Endodermal cell (in vitro differentiated cells): ENCODE results near the gene MACROD2. TPM values are rescaled to one million over a fixed set of nuclear protein-coding genes. Genes with fewer than 3 reads are reported as not detected.

Experiments
- DNase-seq: peaks from one replicate; pipeline ENCODE4 v3.0.0-alpha.2; 2017
- H3K27ac ChIP-seq: 2 replicates; pipeline ENCODE4 v1.5.1; 2013; ENCODE audit warnings: mild to moderate bottlenecking, low read depth, low read length, moderate library complexity
- H3K27me3 ChIP-seq: 2 replicates; pipeline ENCODE4 v1.6.1; 2013; ENCODE audit warnings: mild to moderate bottlenecking, low read length, moderate library complexity; ENCODE audit not compliant: insufficient read depth, control insufficient read depth, poor library complexity, severe bottlenecking
- H3K36me3 ChIP-seq: 2 replicates; pipeline ENCODE4 v1.7.0; 2013; ENCODE audit warnings: mild to moderate bottlenecking, low read length, moderate library complexity; ENCODE audit not compliant: control insufficient read depth, insufficient read depth
- H3K4me1 ChIP-seq: one replicate; pipeline ENCODE4 v1.7.0; 2013; ENCODE audit warnings: low read length; ENCODE audit not compliant: control insufficient read depth, insufficient read depth
- H3K4me3 ChIP-seq: 2 replicates; pipeline ENCODE4 v1.5.1; 2013; ENCODE audit warnings: mild to moderate bottlenecking, low read length, moderate library complexity
- H3K9ac ChIP-seq: 2 replicates; pipeline ENCODE4 v1.6.1; 2013; ENCODE audit warnings: mild to moderate bottlenecking, low read length, moderate library complexity; ENCODE audit not compliant: poor library complexity, severe bottlenecking; ENCODE audit errors: extremely low read depth
- H3K9me3 ChIP-seq: 2 replicates; pipeline ENCODE4 v1.6.1; 2013; ENCODE audit warnings: mild to moderate bottlenecking, low read length, moderate library complexity; ENCODE audit not compliant: control insufficient read depth
- H3K27ac Mint-ChIP-seq: 2 replicates; pipeline ENCODE4 v1.8.0; 2020; ENCODE audit warnings: mixed read lengths
- H3K27me3 Mint-ChIP-seq: 2 replicates; pipeline ENCODE4 v1.8.0; 2021; ENCODE audit warnings: mild to moderate bottlenecking, mixed read lengths; ENCODE audit not compliant: insufficient read depth
- H3K36me3 Mint-ChIP-seq: 2 replicates; pipeline ENCODE4 v1.8.0; 2020; ENCODE audit warnings: low read depth, mixed read lengths
- H3K4me1 Mint-ChIP-seq: 2 replicates; pipeline ENCODE4 v1.8.0; 2020; ENCODE audit warnings: mixed read lengths
- H3K4me3 Mint-ChIP-seq: 2 replicates; pipeline ENCODE4 v1.8.0; 2020; ENCODE audit warnings: mild to moderate bottlenecking, moderate library complexity, mixed read lengths
- H3K9me3 Mint-ChIP-seq: 2 replicates; pipeline ENCODE4 v1.8.0; 2020; ENCODE audit warnings: mild to moderate bottlenecking, mixed read lengths
- CTCF ChIP-seq: fragments of 200-600 bp; sonication (generic); conservative IDR thresholded peaks from 2 replicates; pipeline ENCODE4 v1.5.0; 2021; ENCODE audit warnings: antibody characterized with exemption, mild to moderate bottlenecking
- WGBS, 2 experiments: methylation state at CpG; one replicate each; pipeline versions ENCODE4 v1.1.5 to v1.1.7; 2013; ENCODE audit warnings: missing lambda C conversion rate in 2 of 2, mixed read lengths in 1 of 2; ENCODE audit not compliant: insufficient coverage in 1 of 2, insufficient read length in 1 of 2; 5-methylcytosine and 5-hydroxymethylcytosine counted together
- total RNA-seq, 2 donors: library from RNA; stranded (reverse); fragmentation: NEBNext Ultra II Directional in 1 of 2; extraction: Animal tissue kit (Norgen Biotek cat#: 25700) in 1 of 2; gene quantifications; 2 replicates in 1 of 2; 3 replicates in 1 of 2; pipeline ENCODE4 v1.2.1, GENCODE V29; 2021

The MACROD2 gene
- total RNA-seq, 2 donors from 2014 or later = 2.3 to 4.8 TPM

DNA sequence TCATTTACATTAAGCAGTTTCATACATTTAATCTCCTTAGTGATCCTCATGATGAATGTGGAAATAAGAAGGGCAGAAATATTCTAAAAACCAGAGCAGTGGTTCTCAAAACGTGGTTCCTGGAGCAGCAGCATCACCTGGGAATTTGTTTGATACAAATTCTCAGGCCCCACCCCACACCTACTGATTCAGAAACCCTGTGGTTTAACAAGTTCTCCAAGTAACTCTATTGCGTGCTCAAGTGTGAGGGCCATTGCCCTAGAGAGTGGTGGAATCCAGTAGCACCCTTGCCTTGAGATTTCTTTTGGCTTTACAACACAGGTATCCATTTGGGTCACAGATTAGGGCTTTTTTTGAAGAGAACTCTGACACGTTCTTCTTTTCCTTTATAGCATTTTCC is 696.7 kb downstream of the MACROD2 start:
- H3K27ac Mint-ChIP-seq = no peak overlapping the region
- WGBS, 2 experiments = 90 to 95% methylated on average over 2 to 3 of the region's 3 CpGs
- H3K27ac ChIP-seq = no peak overlapping the region
- no peaks in the 10 kb centered on the region for H3K36me3 Mint-ChIP-seq
- peaks cover 2% of the 10 kb centered on the region for H3K4me1 ChIP-seq
- peaks cover 18% of the 10 kb centered on the region for H3K4me1 Mint-ChIP-seq
- H3K27me3 ChIP-seq = peaks cover 8% of the 10 kb centered on the region
- H3K36me3 ChIP-seq = no peaks in the 10 kb centered on the region
- TF ChIP-seq CTCF = no peak
- no peak overlapping the region for H3K4me3 Mint-ChIP-seq
- no peaks in the 10 kb centered on the region for H3K9me3 ChIP-seq
- DNase-seq = no peak
- no peak overlapping the region for H3K9ac ChIP-seq
- no peak overlapping the region for H3K4me3 ChIP-seq
- peaks cover 11% of the 10 kb centered on the region for H3K27me3 Mint-ChIP-seq
- no peaks in the 10 kb centered on the region for H3K9me3 Mint-ChIP-seq

GRCh38 chr20:14696478-14696877 is 701.2 kb downstream of the MACROD2 start:
- Mint-ChIP-seq H3K36me3 (no peaks in the 10 kb centered on the region), H3K4me1 (peaks cover 18% of the 10 kb centered on the region), H3K27me3 (peaks cover 11% of the 10 kb centered on the region), H3K27ac (no peak overlapping the region), H3K4me3 (no peak overlapping the region), H3K9me3 (no peaks in the 10 kb centered on the region)
- Histone ChIP-seq H3K36me3 (no peaks in the 10 kb centered on the region), H3K4me1 (peaks cover 2% of the 10 kb centered on the region), H3K9me3 (no peaks in the 10 kb centered on the region), H3K9ac (no peak overlapping the region), H3K27me3 (peaks cover 8% of the 10 kb centered on the region), H3K27ac (no peak overlapping the region), H3K4me3 (no peak overlapping the region)
- TF ChIP-seq CTCF = no peak
- DNase-seq = no peak
- whole genome bisulfite sequencing, 2 experiments = 85 to 93% methylated on average over 2 to 3 of the region's 3 CpGs

GRCh38 chr20:14696937-14697336 is 701.6 kb downstream of the MACROD2 start:
- no peak for TF ChIP-seq CTCF
- H3K4me3 Mint-ChIP-seq = no peak overlapping the region

More at GRCh38 chr20:14696937-14697336, 701.6 kb downstream of the MACROD2 start:
- Mint-ChIP-seq H3K9me3 (no peaks in the 10 kb centered on the region), H3K4me1 (peaks cover 17% of the 10 kb centered on the region), H3K27ac (no peak overlapping the region), H3K27me3 (peaks cover 11% of the 10 kb centered on the region), H3K36me3 (no peaks in the 10 kb centered on the region)
- peaks cover 2% of the 10 kb centered on the region for H3K4me1 ChIP-seq
- 85 to 100% methylated on average over 1 to 4 of the region's 4 CpGs for WGBS, 2 experiments
- H3K27me3 ChIP-seq = peaks cover 8% of the 10 kb centered on the region
- H3K36me3 ChIP-seq = no peaks in the 10 kb centered on the region
- H3K27ac ChIP-seq = no peak overlapping the region
- no peak for DNase-seq
- no peak overlapping the region for H3K9ac ChIP-seq
- H3K9me3 ChIP-seq = no peaks in the 10 kb centered on the region
- H3K4me3 ChIP-seq = no peak overlapping the region
